COR-L47 (cell line): ENCODE measurements around the gene ANKMY1.

ENCODE experiments used
- DNase-seq: peaks from one replicate; lab custom pipeline; 2025; lab: John Stamatoyannopoulos, UW

The ANKMY1 gene

GRCh38 chr2:240434728-240435456, 122.9 kb downstream of the ANKMY1 start:
- peak; percentile 76 for DNase-seq

DNA sequence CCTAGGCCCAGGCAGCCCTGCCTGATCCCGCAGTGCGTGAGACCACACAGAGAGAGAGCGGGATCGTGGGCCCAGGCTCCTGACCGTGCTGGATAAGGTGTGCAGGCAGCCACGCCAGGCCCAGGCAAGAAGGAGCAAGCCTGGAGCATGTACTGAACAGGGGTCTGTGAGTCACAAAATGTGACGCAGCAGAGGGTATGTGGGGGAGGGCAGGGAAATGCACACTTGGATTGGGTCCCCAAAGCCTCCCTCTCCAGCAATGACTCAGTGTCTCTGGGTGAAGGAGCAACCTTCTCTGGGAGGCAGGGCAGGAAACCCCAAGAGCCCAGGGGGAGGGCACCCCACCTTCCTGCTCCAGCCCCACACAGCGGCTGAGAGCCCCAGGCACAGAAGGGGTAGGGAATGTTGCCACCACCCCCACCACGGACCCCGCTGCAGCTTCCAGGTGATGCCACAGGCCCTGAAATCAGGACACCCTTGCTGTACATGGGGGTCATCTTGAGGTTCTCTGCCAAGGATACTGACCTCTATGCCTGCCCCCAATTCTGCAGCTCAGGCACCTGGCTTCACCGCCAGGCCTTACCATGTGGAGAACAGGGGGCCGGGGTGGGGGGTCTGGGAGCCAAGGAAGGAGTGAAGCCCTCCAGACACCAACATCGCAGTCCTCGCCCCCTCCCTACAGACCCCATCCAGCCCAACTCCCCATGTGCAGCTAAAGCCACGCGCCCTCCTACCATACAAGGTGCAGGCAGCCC, 123.6 kb downstream of the ANKMY1 start:
- DNase-seq = no peak

DNA sequence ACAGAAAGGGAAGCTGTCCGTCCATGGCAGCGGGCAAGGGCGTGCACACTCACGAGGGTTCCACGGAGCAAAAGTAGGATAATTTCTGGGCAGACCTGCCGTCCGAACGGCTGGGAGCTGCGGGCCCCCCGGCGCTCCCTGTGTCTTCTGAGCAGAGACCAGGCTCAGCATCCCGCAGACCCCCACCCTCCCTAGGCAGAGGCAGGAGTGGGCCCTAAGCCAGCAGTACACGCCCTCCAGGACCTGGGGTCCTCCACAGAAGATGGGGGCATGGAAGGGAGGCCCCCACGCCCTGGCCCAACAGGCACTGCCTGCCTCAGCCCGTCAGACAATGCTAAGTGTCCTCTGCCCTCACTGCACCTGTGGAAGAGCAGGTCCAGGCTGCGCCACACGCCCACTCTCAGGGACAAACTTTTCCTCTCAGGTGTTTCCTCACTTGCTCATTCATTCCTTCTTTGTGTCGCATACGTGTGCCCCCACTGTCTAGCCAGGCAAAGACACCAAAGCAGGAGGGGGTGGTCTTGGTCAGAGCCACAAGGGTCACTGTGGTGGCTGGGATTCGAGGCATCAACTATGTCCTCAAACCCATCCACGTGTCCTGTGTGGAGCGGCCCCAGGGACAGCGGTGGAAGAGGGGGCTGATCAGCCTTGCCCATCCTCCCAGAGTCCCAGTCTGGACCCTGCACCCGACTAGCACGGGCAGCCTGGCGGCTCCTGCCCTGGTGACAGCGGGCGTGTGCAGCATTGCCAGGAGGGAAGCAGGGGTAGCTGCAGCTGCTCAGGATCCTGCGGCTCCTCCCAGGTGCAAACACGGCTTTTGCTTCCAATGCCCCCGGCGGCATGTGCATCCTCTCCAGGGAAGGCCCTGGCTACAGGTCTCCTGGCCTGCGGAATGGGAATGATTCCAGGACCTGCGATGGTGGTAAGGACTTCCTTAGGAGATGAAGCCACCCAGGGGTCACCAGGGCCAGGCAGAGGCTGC, 124.7 kb downstream of the ANKMY1 start:
- no peak for DNase-seq

GRCh38 chr2:240432430-240432819, 125.4 kb downstream of the ANKMY1 start:
- no peak for DNase-seq

DNA sequence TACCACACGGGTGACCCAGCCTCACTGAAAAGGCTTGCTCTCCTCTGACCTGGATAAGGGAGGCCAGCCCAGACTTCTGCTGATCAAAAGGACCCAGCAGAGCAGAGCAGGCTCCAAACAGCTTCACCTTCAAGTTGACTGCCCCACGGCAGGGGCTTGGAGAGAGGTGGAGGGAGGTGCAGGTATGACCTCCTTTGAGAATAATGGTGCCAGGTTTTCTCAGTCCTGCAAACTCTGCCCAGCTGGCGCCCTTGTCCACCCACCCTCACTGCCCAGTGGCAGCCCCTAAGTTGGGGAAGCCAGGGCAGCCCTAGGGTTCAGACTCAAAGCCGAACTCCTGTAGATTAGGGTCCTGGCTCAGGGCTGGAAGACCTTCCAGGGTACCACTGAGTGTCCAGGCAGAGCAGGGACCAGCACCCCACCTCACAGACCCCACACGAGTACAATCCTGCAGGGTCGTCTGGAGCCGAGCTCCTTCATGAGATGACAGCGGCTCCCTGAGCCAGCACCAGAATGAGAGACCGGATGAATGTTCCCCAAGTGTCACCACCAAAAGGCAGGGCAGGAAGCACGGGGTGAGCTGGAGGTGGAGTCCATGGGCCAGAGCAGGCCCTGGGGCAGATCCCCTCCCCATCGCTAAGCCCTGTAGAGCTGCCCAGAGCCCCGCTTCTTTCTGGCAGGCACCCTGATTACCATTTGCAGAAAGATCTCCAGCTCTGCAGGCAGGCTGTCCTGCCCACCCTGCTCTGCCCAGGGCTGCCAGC, 125.9 kb downstream of the ANKMY1 start:
- DNase-seq = no peak

DNA sequence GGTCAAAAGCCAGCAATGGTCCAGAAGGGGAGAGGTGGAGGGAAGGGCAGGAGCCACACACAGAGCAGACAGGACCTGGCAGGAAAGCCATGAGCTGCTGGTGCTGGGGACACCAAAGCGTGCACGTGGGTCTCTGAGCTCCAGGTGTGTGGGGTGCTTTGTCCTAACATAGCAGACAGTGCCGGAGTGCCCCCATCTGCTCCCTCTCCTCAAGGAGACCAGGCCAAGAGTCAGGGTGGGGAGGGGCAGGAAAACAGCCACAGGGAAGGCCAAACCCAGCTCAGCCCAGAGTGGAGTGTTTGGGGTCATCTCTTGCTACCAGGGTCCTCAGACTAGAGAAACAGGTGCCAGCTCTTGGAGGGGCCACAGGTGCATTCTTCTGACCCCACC, 126.5 kb downstream of the ANKMY1 start:
- DNase-seq = no peak

DNA sequence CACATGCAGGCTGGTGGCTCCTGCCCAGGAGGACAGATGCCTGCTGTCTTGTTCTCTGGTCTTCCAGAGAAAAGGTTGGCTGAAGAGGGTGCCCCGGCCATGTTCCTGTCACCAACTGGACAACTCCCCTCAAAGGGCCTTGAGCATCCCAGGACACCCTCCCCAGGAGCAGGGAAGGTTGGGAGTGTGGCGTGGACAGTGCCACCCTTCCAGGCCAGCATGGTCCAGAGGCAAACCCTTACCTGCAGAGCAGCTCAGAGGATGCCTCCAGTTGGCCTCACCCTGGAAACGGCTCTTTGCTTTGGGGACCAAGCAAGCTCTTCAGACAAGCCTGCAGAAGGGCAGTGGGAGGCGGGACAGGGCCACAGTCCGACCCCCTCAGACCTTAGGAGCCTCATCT, 127.2 kb downstream of the ANKMY1 start:
- DNase-seq = no peak

GRCh38 chr2:240429872-240430491, 127.8 kb downstream of the ANKMY1 start:
- no peak for DNase-seq
